Activated CD4-positive, alpha-beta T cell treated with anti-CD3 and anti-CD28 coated beads, Interleukin-2, amount 50 U/mL, for 48 hours (primary cell): ENCODE results near the gene NFATC3.
A peak's percentile ranks its signal among the peaks of the same experiment; 100 is the strongest.

Source experiments
- DNase-seq, 2 experiments: peaks; one replicate each; pipeline ENCODE4 v3.0.0-alpha.2; 2020

Gene NFATC3

GRCh38 chr16:68190736-68191510, 105.8 kb downstream of the NFATC3 start:
- no peak for DNase-seq

DNA sequence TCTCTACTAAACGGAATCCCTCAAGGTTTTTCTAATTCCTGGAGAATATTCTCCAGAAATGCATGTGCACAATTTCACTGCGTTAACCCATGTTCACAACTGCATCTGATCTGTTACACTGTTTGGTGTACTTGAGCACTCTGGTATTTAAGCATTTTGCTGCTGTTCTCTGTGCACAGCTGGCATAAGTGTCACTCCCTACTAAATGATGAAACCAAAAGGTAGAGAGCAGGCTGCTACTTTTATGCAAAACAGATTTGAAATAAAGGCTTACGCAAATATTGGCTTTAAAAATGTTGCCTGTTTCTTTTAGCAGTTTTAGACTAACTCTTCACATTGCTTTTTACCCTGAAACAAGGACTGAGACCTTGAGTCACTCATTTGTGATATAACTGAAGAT, 109.1 kb downstream of the NFATC3 start:
- DNase-seq, result no peak

- no peak for DNase-seq
Observed at GRCh38 chr16:68197250-68197649, 112.1 kb downstream of the NFATC3 start.

GRCh38 chr16:68200088-68200783, 115.1 kb downstream of the NFATC3 start:
- no peak for DNase-seq

DNA sequence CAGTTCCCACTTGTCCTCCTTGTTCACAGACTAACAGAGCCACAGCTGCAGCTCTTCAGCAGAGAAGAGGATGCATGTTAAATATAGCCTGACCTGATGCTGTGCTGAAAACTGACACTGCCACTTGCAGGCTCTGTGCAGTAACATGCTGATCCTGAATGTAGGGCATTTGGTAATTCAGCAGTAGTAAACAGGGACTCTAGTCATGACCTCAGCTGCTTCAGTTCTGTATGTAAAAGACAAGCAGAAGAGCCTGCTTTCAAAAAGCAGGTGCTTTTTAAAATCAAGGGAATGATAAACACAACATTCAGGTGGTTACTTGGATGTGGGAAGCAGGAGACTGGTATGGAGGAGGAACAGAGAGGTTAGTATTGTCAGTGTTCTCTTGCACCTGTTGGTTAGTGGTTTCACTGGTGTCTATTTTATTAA, 116.9 kb downstream of the NFATC3 start:
- no peak for DNase-seq

DNA sequence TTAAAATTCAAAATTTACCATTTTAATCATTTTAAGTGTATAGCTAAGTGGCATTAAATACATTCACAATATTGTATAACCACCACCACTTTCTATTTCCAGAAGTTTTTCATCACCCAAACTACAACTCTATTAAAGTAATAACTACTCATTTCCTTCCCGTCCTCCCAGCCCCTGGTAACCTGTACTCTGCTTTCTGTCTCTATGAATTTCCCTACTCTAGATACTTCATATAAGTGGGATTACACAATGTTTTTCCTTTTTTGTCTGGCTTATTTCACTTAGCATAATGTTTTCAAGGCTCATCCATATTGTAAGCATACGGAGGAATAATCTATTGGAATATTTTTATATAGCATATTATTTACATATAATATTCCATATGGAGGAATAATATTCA, 121.1 kb downstream of the NFATC3 start:
- DNase-seq, result no peak

GRCh38 chr16:68214726-68215125, 129.6 kb downstream of the NFATC3 start:
- DNase-seq, result no peak

- DNase-seq, result no peak
Observed at GRCh38 chr16:68215302-68215701, 130.1 kb downstream of the NFATC3 start.

DNA sequence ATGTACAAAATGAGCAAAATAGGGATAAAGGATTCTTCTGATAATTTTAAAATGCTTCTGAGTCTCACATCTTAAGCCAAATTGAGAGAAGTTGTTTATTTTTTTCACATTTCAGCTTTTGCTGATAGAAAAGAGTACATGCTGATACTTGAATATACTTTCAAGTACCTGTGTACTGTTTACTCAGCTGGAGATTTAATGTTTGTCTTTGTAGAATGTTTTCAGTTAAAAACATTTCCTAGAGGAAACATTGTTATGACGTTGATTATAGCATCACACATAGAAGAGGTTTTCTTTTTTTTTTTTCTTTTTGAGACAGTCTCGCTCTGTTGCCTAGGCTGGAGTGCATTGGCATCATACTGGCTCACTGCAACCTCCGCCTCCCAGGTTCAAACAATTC, 131.1 kb downstream of the NFATC3 start:
- no peak for DNase-seq

DNA sequence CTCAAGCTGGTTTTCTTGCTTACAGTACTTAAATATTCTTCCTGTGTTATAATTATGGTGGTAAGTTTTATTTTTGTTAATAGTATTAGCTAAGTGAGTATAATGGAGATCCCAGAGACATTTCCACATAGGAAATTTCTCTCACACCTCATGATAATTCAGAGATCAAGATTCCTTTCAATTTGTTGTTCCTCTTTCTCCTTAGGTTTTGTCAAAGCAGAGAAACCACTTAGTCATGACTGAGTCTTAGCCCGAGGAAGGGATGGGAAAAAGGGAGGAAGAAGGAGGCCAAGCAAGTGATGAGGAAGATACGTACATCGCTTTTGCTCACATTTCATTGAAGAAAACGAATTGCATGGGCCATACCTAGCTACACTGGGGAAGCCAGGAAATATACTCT, 132.3 kb downstream of the NFATC3 start:
- DNase-seq, result no peak

GRCh38 chr16:68219725-68220351, 134.7 kb downstream of the NFATC3 start:
- no peak for DNase-seq

DNA sequence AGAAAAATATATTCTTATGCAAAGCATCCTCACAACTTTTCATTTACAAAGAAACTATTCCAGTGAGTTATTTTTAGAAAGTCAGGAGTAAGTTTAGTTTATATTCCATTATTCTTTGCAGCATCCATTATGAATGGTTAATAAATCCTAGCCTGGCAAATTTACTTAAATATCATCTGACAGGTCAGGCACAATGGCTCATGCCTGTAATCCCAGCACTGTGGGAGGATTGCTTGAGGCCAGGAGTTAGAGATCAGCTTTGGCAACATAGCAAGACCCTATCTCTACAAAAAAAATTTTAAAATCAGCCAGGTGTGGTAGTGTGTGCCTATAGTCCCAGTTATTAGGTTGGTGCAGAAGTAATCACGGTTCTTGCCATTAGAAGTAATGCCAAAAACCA, 137.9 kb downstream of the NFATC3 start:
- DNase-seq, result no peak

GRCh38 chr16:68226116-68226515, 140.9 kb downstream of the NFATC3 start:
- no peak for DNase-seq

GRCh38 chr16:68227183-68227793, 142.1 kb downstream of the NFATC3 start:
- DNase-seq, result no peak

- no peak for DNase-seq
Observed at GRCh38 chr16:68227850-68228553, 142.8 kb downstream of the NFATC3 start.

DNA sequence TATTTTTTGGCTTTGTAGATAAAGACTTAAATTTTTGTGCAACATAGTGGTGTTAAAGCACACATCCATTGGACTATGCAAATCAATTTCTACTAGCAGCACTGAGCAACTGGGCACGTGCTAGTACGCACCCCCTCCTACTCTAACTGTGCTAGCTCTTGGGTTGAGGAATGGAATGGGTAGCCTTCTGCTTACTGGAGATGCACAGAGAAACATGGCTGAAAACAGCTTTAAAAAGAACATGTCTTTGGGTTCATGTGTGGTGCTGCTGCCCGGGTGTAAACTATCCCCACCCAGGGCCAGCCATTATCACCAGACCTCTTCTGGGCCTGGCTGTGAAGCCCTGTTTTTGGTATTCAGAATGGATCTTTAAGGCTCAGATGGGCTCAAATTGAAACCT, 143.5 kb downstream of the NFATC3 start:
- no peak for DNase-seq

- peak; percentile 46 to 56 for DNase-seq
Observed at GRCh38 chr16:68229431-68230175, 144.4 kb downstream of the NFATC3 start.

DNA sequence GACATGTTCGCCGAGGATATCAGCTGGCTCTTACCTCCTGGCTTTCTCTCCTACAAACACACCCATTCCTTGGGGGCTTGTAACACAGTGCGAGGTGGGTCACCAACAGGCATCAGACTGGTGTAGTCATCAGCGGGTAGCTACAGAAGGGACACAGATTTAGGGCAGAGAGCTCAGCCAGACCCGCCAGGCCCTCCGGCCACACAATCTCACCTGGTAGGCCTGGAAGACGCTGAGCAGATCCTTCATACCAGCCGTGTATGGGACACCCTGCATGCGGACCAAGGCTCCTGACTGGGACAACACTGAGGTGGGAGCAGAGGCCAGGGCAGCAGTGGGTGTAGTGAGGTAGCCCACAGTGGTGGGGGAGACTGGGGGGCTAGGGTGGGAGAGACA, 145.0 kb downstream of the NFATC3 start:
- no peak for DNase-seq

GRCh38 chr16:68230956-68231355, 145.8 kb downstream of the NFATC3 start:
- DNase-seq, result no peak

- no peak for DNase-seq
Observed at GRCh38 chr16:68231384-68232136, 146.4 kb downstream of the NFATC3 start.

GRCh38 chr16:68232335-68232734, 147.2 kb downstream of the NFATC3 start:
- DNase-seq, result no peak
